WTC11 (cell line): ENCODE measurements around the gene MAPK8IP1.

Source experiments
- ATF3 ChIP-seq: sonication (generic); formaldehyde crosslinking; conservative IDR thresholded peaks from 2 replicates; pipeline ENCODE4 v1.8.1; 2022; ENCODE audit warnings: mild to moderate bottlenecking, missing genetic modification reagents
- CTCF ChIP-seq: fragments of 200-600 bp; IDR thresholded peaks from 2 replicates; pipeline ENCODE4 v1.8.0; 2022; ENCODE audit warnings: antibody characterized with exemption
- E2F5 ChIP-seq: sonication (generic); formaldehyde crosslinking; IDR thresholded peaks from 2 replicates; pipeline ENCODE4 v1.8.1; 2022; ENCODE audit warnings: mild to moderate bottlenecking, moderate library complexity, missing genetic modification reagents
- IRF2 ChIP-seq: sonication (generic); formaldehyde crosslinking; IDR thresholded peaks from 2 replicates; pipeline ENCODE4 v1.8.0; 2022; ENCODE audit warnings: low read depth, missing genetic modification reagents, borderline replicate concordance
- SMAD4 ChIP-seq: sonication (generic); formaldehyde crosslinking; IDR thresholded peaks from 2 replicates; pipeline ENCODE4 v1.8.0; 2022; ENCODE audit warnings: mild to moderate bottlenecking, missing genetic modification reagents
- TEAD4 ChIP-seq: sonication (generic); formaldehyde crosslinking; IDR thresholded peaks from 2 replicates; pipeline ENCODE4 v1.8.0; 2022; ENCODE audit warnings: mild to moderate bottlenecking, missing genetic modification reagents
- ZNF138 ChIP-seq: sonication (generic); formaldehyde crosslinking; conservative IDR thresholded peaks from 2 replicates; pipeline ENCODE4 v1.8.1; 2022; ENCODE audit warnings: mild to moderate bottlenecking, moderate library complexity, missing genetic modification reagents
- TF ChIP-seq, protein P1 (sequence below): sonication (generic); formaldehyde crosslinking; IDR thresholded peaks from 2 replicates; pipeline ENCODE4 v1.8.1; 2022; ENCODE audit warnings: low read depth, missing genetic modification reagents, borderline replicate concordance
- TF ChIP-seq, protein P2 (sequence below): fragments of 250-450 bp; sonication (Bioruptor Pico); IDR thresholded peaks from 2 replicates; pipeline ENCODE4 v1.9.0; 2021; ENCODE audit warnings: mild to moderate bottlenecking
- TF ChIP-seq, protein P3 (sequence below): sonication (generic); formaldehyde crosslinking; IDR thresholded peaks from 2 replicates; pipeline ENCODE4 v1.8.1; 2023; ENCODE audit warnings: mild to moderate bottlenecking, missing genetic modification reagents, borderline replicate concordance

- TF ChIP-seq CTCF (no peak), ATF3 (no peak), TEAD4 (CRISPR knock-in tag) (no peak), IRF2 (CRISPR knock-in tag) (no peak), SMAD4 (CRISPR knock-in tag) (no peak), E2F5 (no peak), ZNF138 (CRISPR knock-in tag) (no peak)
- TF ChIP-seq, protein P1, sequence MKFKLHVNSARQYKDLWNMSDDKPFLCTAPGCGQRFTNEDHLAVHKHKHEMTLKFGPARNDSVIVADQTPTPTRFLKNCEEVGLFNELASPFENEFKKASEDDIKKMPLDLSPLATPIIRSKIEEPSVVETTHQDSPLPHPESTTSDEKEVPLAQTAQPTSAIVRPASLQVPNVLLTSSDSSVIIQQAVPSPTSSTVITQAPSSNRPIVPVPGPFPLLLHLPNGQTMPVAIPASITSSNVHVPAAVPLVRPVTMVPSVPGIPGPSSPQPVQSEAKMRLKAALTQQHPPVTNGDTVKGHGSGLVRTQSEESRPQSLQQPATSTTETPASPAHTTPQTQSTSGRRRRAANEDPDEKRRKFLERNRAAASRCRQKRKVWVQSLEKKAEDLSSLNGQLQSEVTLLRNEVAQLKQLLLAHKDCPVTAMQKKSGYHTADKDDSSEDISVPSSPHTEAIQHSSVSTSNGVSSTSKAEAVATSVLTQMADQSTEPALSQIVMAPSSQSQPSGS (CRISPR knock-in tag): no peak
- TF ChIP-seq, protein P2, sequence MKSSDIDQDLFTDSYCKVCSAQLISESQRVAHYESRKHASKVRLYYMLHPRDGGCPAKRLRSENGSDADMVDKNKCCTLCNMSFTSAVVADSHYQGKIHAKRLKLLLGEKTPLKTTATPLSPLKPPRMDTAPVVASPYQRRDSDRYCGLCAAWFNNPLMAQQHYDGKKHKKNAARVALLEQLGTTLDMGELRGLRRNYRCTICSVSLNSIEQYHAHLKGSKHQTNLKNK (CRISPR knock-in tag): no peak
- TF ChIP-seq, protein P3, sequence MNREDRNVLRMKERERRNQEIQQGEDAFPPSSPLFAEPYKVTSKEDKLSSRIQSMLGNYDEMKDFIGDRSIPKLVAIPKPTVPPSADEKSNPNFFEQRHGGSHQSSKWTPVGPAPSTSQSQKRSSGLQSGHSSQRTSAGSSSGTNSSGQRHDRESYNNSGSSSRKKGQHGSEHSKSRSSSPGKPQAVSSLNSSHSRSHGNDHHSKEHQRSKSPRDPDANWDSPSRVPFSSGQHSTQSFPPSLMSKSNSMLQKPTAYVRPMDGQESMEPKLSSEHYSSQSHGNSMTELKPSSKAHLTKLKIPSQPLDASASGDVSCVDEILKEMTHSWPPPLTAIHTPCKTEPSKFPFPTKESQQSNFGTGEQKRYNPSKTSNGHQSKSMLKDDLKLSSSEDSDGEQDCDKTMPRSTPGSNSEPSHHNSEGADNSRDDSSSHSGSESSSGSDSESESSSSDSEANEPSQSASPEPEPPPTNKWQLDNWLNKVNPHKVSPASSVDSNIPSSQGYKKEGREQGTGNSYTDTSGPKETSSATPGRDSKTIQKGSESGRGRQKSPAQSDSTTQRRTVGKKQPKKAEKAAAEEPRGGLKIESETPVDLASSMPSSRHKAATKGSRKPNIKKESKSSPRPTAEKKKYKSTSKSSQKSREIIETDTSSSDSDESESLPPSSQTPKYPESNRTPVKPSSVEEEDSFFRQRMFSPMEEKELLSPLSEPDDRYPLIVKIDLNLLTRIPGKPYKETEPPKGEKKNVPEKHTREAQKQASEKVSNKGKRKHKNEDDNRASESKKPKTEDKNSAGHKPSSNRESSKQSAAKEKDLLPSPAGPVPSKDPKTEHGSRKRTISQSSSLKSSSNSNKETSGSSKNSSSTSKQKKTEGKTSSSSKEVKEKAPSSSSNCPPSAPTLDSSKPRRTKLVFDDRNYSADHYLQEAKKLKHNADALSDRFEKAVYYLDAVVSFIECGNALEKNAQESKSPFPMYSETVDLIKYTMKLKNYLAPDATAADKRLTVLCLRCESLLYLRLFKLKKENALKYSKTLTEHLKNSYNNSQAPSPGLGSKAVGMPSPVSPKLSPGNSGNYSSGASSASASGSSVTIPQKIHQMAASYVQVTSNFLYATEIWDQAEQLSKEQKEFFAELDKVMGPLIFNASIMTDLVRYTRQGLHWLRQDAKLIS (CRISPR knock-in tag): no peak
These were observed 26.6 kb upstream of the MAPK8IP1 start for GRCh38 chr11:45858751-45859398.
